ENCODE results near the gene ADAMTS18. TPM values are rescaled to one million over a fixed set of nuclear protein-coding genes. Genes with fewer than 3 reads are reported as not detected.

Gene ADAMTS18
- total and polyA plus RNA-seq, 4 donors = 0.03 to 5.8 (median 1.0) TPM; not detected in 1

DNA sequence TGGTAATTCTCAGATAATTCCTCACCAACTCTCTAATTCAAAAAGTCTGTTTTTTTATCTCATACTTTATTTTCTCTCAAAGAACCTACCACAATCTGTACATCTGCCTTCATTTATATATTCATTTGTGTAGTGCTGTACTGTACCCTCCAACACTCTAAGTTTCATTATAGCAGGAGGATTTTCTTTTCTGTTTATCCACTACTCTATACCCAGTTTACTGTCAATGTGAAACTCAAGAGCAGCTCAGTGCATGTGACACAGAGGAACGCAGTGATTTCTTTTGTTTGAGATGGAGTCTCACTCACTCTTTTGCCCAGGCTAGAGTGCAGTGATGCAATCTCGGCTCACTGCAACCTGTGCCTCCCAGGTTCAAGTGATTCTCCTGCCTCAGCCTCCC is 117.8 kb downstream of the ADAMTS18 start:
- Histone ChIP-seq H3K4me1 (ENCODE audit: control insufficient read depth in 1 of 2, insufficient read depth in 2 of 2, low read length in 2 of 2) (no peaks in the 10 kb centered on the region), H3K9me3 (ENCODE audit: control insufficient read depth, low read length) (no peaks in the 10 kb centered on the region), H3K4me3 (ENCODE audit: low read length in 2 of 2) (no peak overlapping the region), H3K27ac (ENCODE audit: low read depth in 1 of 2, low read length in 2 of 2) (no peak overlapping the region), H3K36me3 (ENCODE audit: control insufficient read depth in 1 of 2, insufficient read depth in 2 of 2, low read length in 1 of 2) (no peaks in the 10 kb centered on the region), H3K27me3 (ENCODE audit: control insufficient read depth in 1 of 2, insufficient read depth in 2 of 2, low read length in 1 of 2) (no peaks in the 10 kb centered on the region)
- intact Hi-C loops (cut with DNase I) = no loop called here
- WGBS, 2 donors = 87 to 93% methylated on average over 2 of the region's 2 CpGs
- ATAC-seq (ENCODE audit: low FRiP score) (no peak), DNase-seq (no peak)

DNA sequence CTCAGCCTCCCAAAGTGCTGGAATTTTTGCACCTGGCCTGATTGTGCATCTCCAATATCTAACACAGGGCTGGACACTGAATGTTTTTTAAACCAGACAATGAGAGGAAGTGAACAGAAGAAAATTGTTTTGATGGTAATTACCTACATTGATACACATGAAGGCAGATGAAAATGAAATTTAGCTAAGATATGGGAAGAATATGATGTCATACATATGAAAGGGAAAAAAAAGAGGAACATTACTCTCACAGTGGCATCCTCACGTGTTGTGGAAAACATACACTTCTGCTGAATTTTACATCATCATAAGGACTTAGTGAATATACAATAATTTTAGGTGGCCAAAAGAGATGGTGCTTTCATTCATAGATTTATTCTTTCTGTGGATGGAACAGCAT is 124.0 kb downstream of the ADAMTS18 start:
- no peaks in the 10 kb centered on the region for H3K9me3 ChIP-seq (ENCODE audit: control insufficient read depth, low read length)
- intact Hi-C loops (cut with DNase I) = no loop called here
- DNase-seq = no peak
- no peaks in the 10 kb centered on the region for H3K36me3 ChIP-seq (ENCODE audit: control insufficient read depth in 1 of 2, insufficient read depth in 2 of 2, low read length in 1 of 2)
- no peak overlapping the region for H3K27ac ChIP-seq (ENCODE audit: low read depth in 1 of 2, low read length in 2 of 2)
- no peak for ATAC-seq (ENCODE audit: low FRiP score)
- WGBS, 2 donors = 71 to 76% methylated on average over 1 of the region's 1 CpG
- no peaks in the 10 kb centered on the region for H3K4me1 ChIP-seq (ENCODE audit: control insufficient read depth in 1 of 2, insufficient read depth in 2 of 2, low read length in 2 of 2)
- peaks cover 0 to 2% of the 10 kb centered on the region in 2 donors for H3K27me3 ChIP-seq (ENCODE audit: control insufficient read depth in 1 of 2, insufficient read depth in 2 of 2, low read length in 1 of 2)
- no peak overlapping the region for H3K4me3 ChIP-seq (ENCODE audit: low read length in 2 of 2)

GRCh38 chr16:77308163-77308561 is 126.7 kb downstream of the ADAMTS18 start:
- ATAC-seq (ENCODE audit: low FRiP score) (no peak), DNase-seq (no peak)
- peaks cover 0 to 2% of the 10 kb centered on the region in 2 donors for H3K27me3 ChIP-seq (ENCODE audit: control insufficient read depth in 1 of 2, insufficient read depth in 2 of 2, low read length in 1 of 2)
- WGBS, 2 donors = 26 to 32% methylated on average over 1 of the region's 1 CpG
- peaks cover 1% of the 10 kb centered on the region for H3K9me3 ChIP-seq (ENCODE audit: control insufficient read depth, low read length)
- no peaks in the 10 kb centered on the region for H3K36me3 ChIP-seq (ENCODE audit: control insufficient read depth in 1 of 2, insufficient read depth in 2 of 2, low read length in 1 of 2)
- H3K4me1 ChIP-seq (ENCODE audit: control insufficient read depth in 1 of 2, insufficient read depth in 2 of 2, low read length in 2 of 2) = no peaks in the 10 kb centered on the region
- H3K27ac ChIP-seq (ENCODE audit: low read depth in 1 of 2, low read length in 2 of 2) = no peak overlapping the region
- intact Hi-C loops (cut with DNase I) = no loop called here
- no peak overlapping the region for H3K4me3 ChIP-seq (ENCODE audit: low read length in 2 of 2)

- Histone ChIP-seq H3K36me3 (ENCODE audit: control insufficient read depth in 1 of 2, insufficient read depth in 2 of 2, low read length in 1 of 2) (no peaks in the 10 kb centered on the region), H3K27ac (ENCODE audit: low read depth in 1 of 2, low read length in 2 of 2) (no peak overlapping the region), H3K4me1 (ENCODE audit: control insufficient read depth in 1 of 2, insufficient read depth in 2 of 2, low read length in 2 of 2) (no peaks in the 10 kb centered on the region), H3K27me3 (ENCODE audit: control insufficient read depth in 1 of 2, insufficient read depth in 2 of 2, low read length in 1 of 2) (peaks cover 0 to 2% of the 10 kb centered on the region in 2 donors), H3K9me3 (ENCODE audit: control insufficient read depth, low read length) (peaks cover 1% of the 10 kb centered on the region), H3K4me3 (ENCODE audit: low read length in 2 of 2) (no peak overlapping the region)
- DNase-seq = no peak
- intact Hi-C loops (cut with DNase I) = no loop called here
- ATAC-seq (ENCODE audit: low FRiP score) = no peak
- WGBS, 2 donors = 63 to 78% methylated on average over 8 of the region's 8 CpGs
Measured at GRCh38 chr16:77307426-77308162, 127.2 kb downstream of the ADAMTS18 start.

GRCh38 chr16:77306075-77306474 is 128.8 kb downstream of the ADAMTS18 start:
- ATAC-seq (ENCODE audit: low FRiP score) = no peak
- no peak overlapping the region for H3K4me3 ChIP-seq (ENCODE audit: low read length in 2 of 2)
- H3K9me3 ChIP-seq (ENCODE audit: control insufficient read depth, low read length) = peaks cover 1% of the 10 kb centered on the region
- no peak for DNase-seq
- 57 to 63% methylated on average over 3 of the region's 3 CpGs for WGBS, 2 donors
- peaks cover 0 to 2% of the 10 kb centered on the region in 2 donors for H3K27me3 ChIP-seq (ENCODE audit: control insufficient read depth in 1 of 2, insufficient read depth in 2 of 2, low read length in 1 of 2)
- intact Hi-C loops (cut with DNase I) = no loop called here
- H3K27ac ChIP-seq (ENCODE audit: low read depth in 1 of 2, low read length in 2 of 2) = no peak overlapping the region
- no peaks in the 10 kb centered on the region for H3K4me1 ChIP-seq (ENCODE audit: control insufficient read depth in 1 of 2, insufficient read depth in 2 of 2, low read length in 2 of 2)
- H3K36me3 ChIP-seq (ENCODE audit: control insufficient read depth in 1 of 2, insufficient read depth in 2 of 2, low read length in 1 of 2) = no peaks in the 10 kb centered on the region

- intact Hi-C loops (cut with DNase I) = no loop called here
- ATAC-seq (ENCODE audit: low FRiP score) = no peak
- H3K27ac ChIP-seq (ENCODE audit: low read depth in 1 of 2, low read length in 2 of 2) = no peak overlapping the region
- H3K27me3 ChIP-seq (ENCODE audit: control insufficient read depth in 1 of 2, insufficient read depth in 2 of 2, low read length in 1 of 2) = peaks cover 0 to 2% of the 10 kb centered on the region in 2 donors
- H3K4me3 ChIP-seq (ENCODE audit: low read length in 2 of 2) = no peak overlapping the region
- H3K4me1 ChIP-seq (ENCODE audit: control insufficient read depth in 1 of 2, insufficient read depth in 2 of 2, low read length in 2 of 2) = no peaks in the 10 kb centered on the region
- WGBS, 2 donors = 38 to 43% methylated on average over 2 of the region's 2 CpGs
- no peak for DNase-seq
- H3K36me3 ChIP-seq (ENCODE audit: control insufficient read depth in 1 of 2, insufficient read depth in 2 of 2, low read length in 1 of 2) = no peaks in the 10 kb centered on the region
- peaks cover 1% of the 10 kb centered on the region for H3K9me3 ChIP-seq (ENCODE audit: control insufficient read depth, low read length)
Measured at GRCh38 chr16:77304877-77305276, 130.0 kb downstream of the ADAMTS18 start.

DNA sequence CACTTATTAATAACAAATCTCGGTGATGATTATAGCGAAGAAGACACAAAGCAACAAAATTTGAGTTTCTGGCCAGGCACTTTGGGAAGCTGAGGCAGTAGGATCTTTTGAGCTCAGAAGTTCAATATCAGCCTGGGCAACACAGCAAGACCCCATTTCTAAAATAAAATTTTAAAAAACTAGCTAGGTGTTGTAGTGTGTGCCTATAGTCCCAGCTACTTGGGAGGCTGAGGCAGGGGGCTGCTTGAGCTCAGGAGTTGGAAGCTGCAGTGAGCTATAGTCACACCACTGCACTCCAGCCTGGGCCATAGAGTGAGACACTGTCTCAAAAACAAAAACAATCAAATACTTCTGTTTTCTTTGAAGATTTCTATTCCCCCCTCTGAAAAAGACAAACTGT is 130.7 kb downstream of the ADAMTS18 start:
- Histone ChIP-seq H3K36me3 (ENCODE audit: control insufficient read depth in 1 of 2, insufficient read depth in 2 of 2, low read length in 1 of 2) (no peaks in the 10 kb centered on the region), H3K4me3 (ENCODE audit: low read length in 2 of 2) (no peak overlapping the region), H3K27me3 (ENCODE audit: control insufficient read depth in 1 of 2, insufficient read depth in 2 of 2, low read length in 1 of 2) (peaks cover 0 to 2% of the 10 kb centered on the region in 2 donors), H3K9me3 (ENCODE audit: control insufficient read depth, low read length) (peaks cover 1% of the 10 kb centered on the region), H3K27ac (ENCODE audit: low read depth in 1 of 2, low read length in 2 of 2) (no peak overlapping the region), H3K4me1 (ENCODE audit: control insufficient read depth in 1 of 2, insufficient read depth in 2 of 2, low read length in 2 of 2) (no peaks in the 10 kb centered on the region)
- DNase-seq (no peak), ATAC-seq (ENCODE audit: low FRiP score) (no peak)
- WGBS, 2 donors = 99 to 100% methylated on average over 2 of the region's 2 CpGs
- intact Hi-C loops (cut with DNase I) = no loop called here

DNA sequence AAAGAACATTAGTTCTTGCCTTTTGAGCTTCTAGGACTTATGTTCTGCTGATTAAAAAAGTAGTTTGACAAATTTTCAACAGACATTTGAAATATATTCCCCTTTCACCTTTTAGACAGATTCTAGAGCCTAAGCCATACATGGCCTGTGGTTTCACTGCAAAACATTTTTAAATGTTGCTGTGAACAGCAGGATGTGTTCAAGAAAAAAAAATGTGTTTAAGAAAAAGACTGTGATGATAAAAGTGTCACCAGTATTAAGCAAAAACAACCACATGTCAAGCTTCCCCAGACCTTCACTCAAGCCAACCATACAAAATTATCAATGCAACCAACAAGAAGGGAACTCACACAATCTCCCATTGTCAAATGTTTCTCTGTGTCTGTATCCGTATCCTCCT is 132.2 kb downstream of the ADAMTS18 start:
- Histone ChIP-seq H3K36me3 (ENCODE audit: control insufficient read depth in 1 of 2, insufficient read depth in 2 of 2, low read length in 1 of 2) (no peaks in the 10 kb centered on the region), H3K27me3 (ENCODE audit: control insufficient read depth in 1 of 2, insufficient read depth in 2 of 2, low read length in 1 of 2) (peaks cover 0 to 2% of the 10 kb centered on the region in 2 donors), H3K9me3 (ENCODE audit: control insufficient read depth, low read length) (peaks cover 1% of the 10 kb centered on the region), H3K4me1 (ENCODE audit: control insufficient read depth in 1 of 2, insufficient read depth in 2 of 2, low read length in 2 of 2) (peaks cover 0 to 2% of the 10 kb centered on the region in 2 donors), H3K4me3 (ENCODE audit: low read length in 2 of 2) (no peak overlapping the region), H3K27ac (ENCODE audit: low read depth in 1 of 2, low read length in 2 of 2) (no peak overlapping the region)
- WGBS, 2 donors = 75 to 91% methylated on average over 1 of the region's 1 CpG
- no peak for ATAC-seq (ENCODE audit: low FRiP score)
- intact Hi-C loops (cut with DNase I) = no loop called here
- DNase-seq = no peak

DNA sequence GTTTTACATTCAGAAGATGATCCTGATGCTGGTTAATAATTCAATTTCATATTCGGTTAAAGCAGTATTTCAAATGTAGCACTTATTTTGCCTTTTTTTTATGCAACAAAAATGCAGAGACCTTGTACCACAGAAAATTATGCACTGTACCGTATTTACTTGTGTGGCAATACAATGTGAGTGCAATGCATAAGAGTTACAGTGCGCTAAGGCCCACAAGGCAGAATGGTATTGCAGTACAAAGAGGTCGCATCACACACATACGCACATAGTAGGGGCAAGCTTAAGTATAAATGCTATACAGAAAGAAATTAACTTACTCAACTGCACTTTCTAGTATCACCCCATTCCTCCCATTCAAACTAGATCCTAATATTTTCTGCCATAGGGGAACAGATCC is 132.6 kb downstream of the ADAMTS18 start:
- intact Hi-C loops (cut with DNase I) = no loop called here
- Histone ChIP-seq H3K9me3 (ENCODE audit: control insufficient read depth, low read length) (peaks cover 1% of the 10 kb centered on the region), H3K27ac (ENCODE audit: low read depth in 1 of 2, low read length in 2 of 2) (no peak overlapping the region), H3K4me3 (ENCODE audit: low read length in 2 of 2) (no peak overlapping the region), H3K4me1 (ENCODE audit: control insufficient read depth in 1 of 2, insufficient read depth in 2 of 2, low read length in 2 of 2) (peaks cover 0 to 2% of the 10 kb centered on the region in 2 donors), H3K27me3 (ENCODE audit: control insufficient read depth in 1 of 2, insufficient read depth in 2 of 2, low read length in 1 of 2) (peaks cover 0 to 2% of the 10 kb centered on the region in 2 donors), H3K36me3 (ENCODE audit: control insufficient read depth in 1 of 2, insufficient read depth in 2 of 2, low read length in 1 of 2) (no peaks in the 10 kb centered on the region)
- DNase-seq = no peak
- ATAC-seq (ENCODE audit: low FRiP score) = no peak
- 76 to 82% methylated on average over 5 of the region's 5 CpGs for WGBS, 2 donors
